GM12878 (cell line): ENCODE results near the gene FAM221B. TPM values are rescaled to one million over a fixed set of nuclear protein-coding genes. Genes with fewer than 3 reads are reported as not detected.

Source experiments
- ASH2L ChIP-seq: fragments of 300-600, 200-600 bp; sonication (generic); IDR thresholded peaks from 2 replicates; pipeline ENCODE4 v1.6.1; 2017; ENCODE audit warnings: low read depth, mild to moderate bottlenecking, borderline replicate concordance
- BHLHE40 ChIP-seq, 2 experiments: fragments of 450-650 bp in 1 of 2; IDR thresholded peaks; 2 replicates each; pipeline ENCODE4 v1.6.1; 2011 to 2017; ENCODE audit warnings: low read depth in 2 of 2, borderline replicate concordance in 1 of 2, improper control_type of control experiment in 1 of 2, low read length in 1 of 2, mild to moderate bottlenecking in 1 of 2
- CHD2 ChIP-seq: IDR thresholded peaks from 2 replicates; pipeline ENCODE4 v1.6.1; 2011; ENCODE audit warnings: low read depth, low read length, improper control_type of control experiment, borderline replicate concordance
- CHD4 ChIP-seq: fragments of 200-600 bp; sonication (generic); IDR thresholded peaks from 2 replicates; pipeline ENCODE4 v1.6.1; 2016; ENCODE audit warnings: mild to moderate bottlenecking
- CREM ChIP-seq: IDR thresholded peaks from 2 replicates; pipeline ENCODE4 v1.6.1; 2014; ENCODE audit warnings: antibody characterized with exemption, low read depth
- E2F4 ChIP-seq: IDR thresholded peaks from 2 replicates; pipeline ENCODE4 v1.6.1; 2012; ENCODE audit warnings: low read depth, low read length, improper control_type of control experiment
- E2F8 ChIP-seq: fragments of 450-650 bp; IDR thresholded peaks from 2 replicates; pipeline ENCODE4 v1.6.1; 2018; ENCODE audit warnings: mild to moderate bottlenecking, low read depth, moderate library complexity; ENCODE audit not compliant: partially characterized antibody
- HCFC1 ChIP-seq: fragments of 150-350 bp; IDR thresholded peaks from 2 replicates; pipeline ENCODE4 v1.6.1; 2014; ENCODE audit warnings: low read length
- IRF5 ChIP-seq: fragments of 450-650 bp; IDR thresholded peaks from 2 replicates; pipeline ENCODE4 v1.6.1; 2017; ENCODE audit warnings: borderline replicate concordance
- MLLT1 ChIP-seq: fragments of 450-650 bp; IDR thresholded peaks from 2 replicates; pipeline ENCODE4 v1.6.1; 2016; ENCODE audit warnings: mild to moderate bottlenecking
- NR2C2 ChIP-seq: IDR thresholded peaks from 2 replicates; pipeline ENCODE4 v1.6.1; 2011; ENCODE audit warnings: borderline replicate concordance, low read depth; ENCODE audit not compliant: control insufficient read depth, insufficient read length
- PBX3 ChIP-seq: IDR thresholded peaks from 2 replicates; pipeline ENCODE4 v1.6.1; 2011; ENCODE audit warnings: mild to moderate bottlenecking, low read depth, low read length, moderate library complexity; ENCODE audit not compliant: insufficient replicate concordance
- POLR2AphosphoS2 ChIP-seq: IDR thresholded peaks from 2 replicates; pipeline ENCODE4 v1.6.1; 2011; ENCODE audit warnings: low read depth, mild to moderate bottlenecking, low read length, improper control_type of control experiment, moderate library complexity
- SIN3A ChIP-seq: IDR thresholded peaks from 2 replicates; pipeline ENCODE4 v1.6.1; 2012; ENCODE audit warnings: low read depth, low read length, improper control_type of control experiment
- SMARCA5 ChIP-seq: fragments of 450-650 bp; IDR thresholded peaks from 2 replicates; pipeline ENCODE4 v1.6.1; 2017; ENCODE audit warnings: mild to moderate bottlenecking
- TARDBP ChIP-seq: IDR thresholded peaks from 2 replicates; pipeline ENCODE4 v1.6.1; 2016; ENCODE audit warnings: borderline replicate concordance
- ZBTB11 ChIP-seq: fragments of 450-650 bp; formaldehyde crosslinking; IDR thresholded peaks from 2 replicates; pipeline ENCODE4 v1.5.0; 2022; ENCODE audit warnings: mild to moderate bottlenecking, missing genetic modification characterization
- ZNF207 ChIP-seq: fragments of 450-650 bp; IDR thresholded peaks from 2 replicates; pipeline ENCODE4 v1.6.1; 2014; ENCODE audit warnings: antibody characterized with exemption, mild to moderate bottlenecking, borderline replicate concordance
- ZNF24 ChIP-seq: fragments of 450-650 bp; IDR thresholded peaks from 2 replicates; pipeline ENCODE4 v1.6.1; 2017; ENCODE audit warnings: antibody characterized with exemption, mild to moderate bottlenecking
- ZSCAN29 ChIP-seq: fragments of 450-650 bp; IDR thresholded peaks from 2 replicates; pipeline ENCODE4 v1.6.1; 2017; ENCODE audit warnings: mild to moderate bottlenecking, moderate library complexity
- polyA plus RNA-seq, 11 experiments: library from polyadenylated mRNA; depleted of rRNA in 4 of 11; unstranded in 6 of 11; stranded (reverse) in 5 of 11; fragments of >200 nt; fragmentation: Nextera tagmentation in 4 of 11; fragmentation: Illumina TruSeq in 1 of 11; extraction: Ambion mirVana in 4 of 11; extraction: Trizol in 1 of 11; gene quantifications; 1 replicate in 1 of 11; 2 replicates in 10 of 11; pipeline versions ENCODE4 v1.2.1 to v1.2.3, GENCODE V29; 2011 to 2016; ENCODE audit warnings: inconsistent platforms in 2 of 11, missing spikeins in 2 of 11, low read depth in 1 of 11
- total RNA-seq, 4 experiments: library from RNA; depleted of rRNA in 3 of 4; stranded (reverse); fragments of >200 nt in 3 of 4; fragmentation: Illumina TruSeq in 1 of 4; extraction: Trizol in 1 of 4; gene quantifications; 2 replicates each; pipeline versions ENCODE4 v1.2.1 to v1.2.3, GENCODE V29; 2013 to 2021

Gene FAM221B
- total and polyA plus RNA-seq, 10 of the 15 experiments (the other 5 are each of a cell fraction or from before 2014, with no cell fraction given), result 0.02 to 0.12 (median 0.04) TPM; not detected in 5

- TF ChIP-seq ZBTB11 (CRISPR knock-in tag) (no peak), SMARCA5 (no peak), ZNF207 (no peak), BHLHE40 (IDR thresholded peaks at IDR 0.05; ENCODE audit: borderline replicate concordance in 1 of 2, low read depth in 2 of 2, low read length in 1 of 2) (no peak), PBX3 (no peak), ZSCAN29 (no peak), SIN3A (no peak), CHD2 (no peak), E2F8 (no peak), ZNF24 (no peak), MLLT1 (no peak), NR2C2 (no peak), CHD4 (no peak), CREM (no peak), E2F4 (no peak), TARDBP (no peak), ASH2L (no peak), IRF5 (no peak), HCFC1 (no peak), POLR2AphosphoS2 (no peak)
These were observed 14.3 kb upstream of the FAM221B start (continued) for GRCh38 chr9:35842795-35843194.
